HG02840 (cell line): ENCODE data around the gene SZT2.
"Not testable (repeated sequence)": the region's sequence is repeated elsewhere in the genome, so short reads cannot be mapped to it uniquely, and the experiment has no call there.

Experiments
- ATAC-seq: cut with Tn5 transposase; IDR thresholded peaks from one replicate; pipeline ENCODE4 v1.9.1; 2021; ENCODE audit warnings: mild to moderate bottlenecking, moderate library complexity, moderate number of reproducible peaks; ENCODE audit not compliant: unreplicated experiment, low FRiP score

SZT2 gene

GRCh38 chr1:43477716-43478115 lies 88.0 kb downstream of the SZT2 start:
- no peak for ATAC-seq

- ATAC-seq: no peak
These were observed 89.7 kb downstream of the SZT2 start for GRCh38 chr1:43479414-43479813.

- no peak for ATAC-seq
These were observed 91.8 kb downstream of the SZT2 start for GRCh38 chr1:43481491-43481890.

GRCh38 chr1:43482215-43482614 lies 92.5 kb downstream of the SZT2 start:
- ATAC-seq: no peak

- no peak for ATAC-seq
These were observed 94.7 kb downstream of the SZT2 start for GRCh38 chr1:43484367-43484766.

GRCh38 chr1:43488165-43488564 lies 98.5 kb downstream of the SZT2 start:
- no peak for ATAC-seq

- no peak for ATAC-seq
These were observed 101.4 kb downstream of the SZT2 start for GRCh38 chr1:43491061-43491460.

GRCh38 chr1:43492826-43493225 lies 103.1 kb downstream of the SZT2 start:
- no peak for ATAC-seq

- ATAC-seq: no peak
These were observed 104.2 kb downstream of the SZT2 start for GRCh38 chr1:43493661-43494450.

GRCh38 chr1:43495204-43495603 lies 105.5 kb downstream of the SZT2 start:
- no peak for ATAC-seq

GRCh38 chr1:43499898-43500297 lies 110.2 kb downstream of the SZT2 start:
- ATAC-seq: no peak

- not testable (repeated sequence) for ATAC-seq
These were observed 112.1 kb downstream of the SZT2 start for GRCh38 chr1:43501806-43502205.

- no peak for ATAC-seq
These were observed 113.8 kb downstream of the SZT2 start for GRCh38 chr1:43503534-43503933.
